ENCODE data around the gene ARHGEF18.

- TF ChIP-seq POLR2AphosphoS5 (IDR thresholded peaks at IDR 0.05; ENCODE audit: borderline replicate concordance, low read depth, low read length) (no peak), EZH2 (IDR thresholded peaks at IDR 0.05) (no peak)
These were observed 7.1 kb downstream of the ARHGEF18 start for GRCh38 chr19:7355871-7356270.
